GM21576 (cell line): ENCODE results near the gene NFKBIL1.
A peak's percentile ranks its signal among the peaks of the same experiment; 100 is the strongest.
"Not testable (repeated sequence)": the region's sequence is repeated elsewhere in the genome, so short reads cannot be mapped to it uniquely, and the experiment has no call there.

Experiments
- ATAC-seq: cut with Tn5 transposase; IDR thresholded peaks from one replicate; pipeline ENCODE4 v1.9.1; 2021; ENCODE audit warnings: mild to moderate bottlenecking, moderate library complexity; ENCODE audit not compliant: unreplicated experiment

The NFKBIL1 gene

GRCh38 chr6:31534521-31535040, 12.8 kb upstream of the NFKBIL1 start:
- no peak for ATAC-seq

DNA sequence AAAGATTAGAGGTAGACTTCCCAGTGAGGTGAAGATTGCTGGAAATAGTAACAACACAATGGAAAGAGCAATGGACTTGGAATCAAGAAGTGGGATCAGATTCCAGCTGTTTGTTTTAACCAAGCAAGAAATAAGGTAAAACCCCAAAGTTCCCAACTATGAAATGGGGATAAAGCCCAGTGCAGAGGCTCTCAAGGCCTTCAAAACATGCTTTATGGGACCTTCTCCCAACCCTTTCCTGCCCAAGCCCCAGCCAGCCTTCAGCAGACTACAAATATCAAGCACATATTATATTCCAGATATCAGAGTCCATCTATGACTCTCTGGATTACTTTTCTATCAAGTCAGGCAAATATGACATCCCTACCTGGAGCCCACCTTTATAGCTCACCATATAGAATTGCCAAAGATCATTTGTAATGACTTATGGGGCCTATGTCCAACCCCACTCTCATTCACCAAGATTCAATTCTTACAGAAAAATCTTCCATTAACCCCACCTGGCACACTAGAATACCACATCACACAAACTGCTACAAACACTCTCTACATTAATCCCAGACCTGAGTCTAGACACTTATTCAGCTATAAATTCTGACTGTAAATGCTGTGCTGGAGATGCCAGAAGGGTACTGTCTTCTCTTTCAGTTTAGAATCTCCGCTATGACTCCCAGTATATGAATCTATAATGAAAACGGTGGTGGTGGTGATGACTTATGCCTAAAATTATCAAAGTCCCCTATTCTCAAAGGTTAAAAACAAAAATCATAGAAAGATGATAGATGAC, 11.7 kb upstream of the NFKBIL1 start:
- no peak for ATAC-seq

GRCh38 chr6:31538805-31539400, 8.5 kb upstream of the NFKBIL1 start:
- no peak for ATAC-seq

GRCh38 chr6:31540640-31541039, 6.8 kb upstream of the NFKBIL1 start:
- ATAC-seq = no peak

- ATAC-seq = peak; percentile 5
Measured at GRCh38 chr6:31541059-31541657, 6.2 kb upstream of the NFKBIL1 start.

GRCh38 chr6:31541658-31542521, 5.5 kb upstream of the NFKBIL1 start, which contains the start of gene DDX39B:
Gene DDX39B (minus strand): TSS chr6:31542003. CDS start chr6:31540532, 1,471 bp downstream.
- ATAC-seq = peak; percentile 49

- ATAC-seq = no peak
Measured at GRCh38 chr6:31543639-31544038, 3.8 kb upstream of the NFKBIL1 start.

DNA sequence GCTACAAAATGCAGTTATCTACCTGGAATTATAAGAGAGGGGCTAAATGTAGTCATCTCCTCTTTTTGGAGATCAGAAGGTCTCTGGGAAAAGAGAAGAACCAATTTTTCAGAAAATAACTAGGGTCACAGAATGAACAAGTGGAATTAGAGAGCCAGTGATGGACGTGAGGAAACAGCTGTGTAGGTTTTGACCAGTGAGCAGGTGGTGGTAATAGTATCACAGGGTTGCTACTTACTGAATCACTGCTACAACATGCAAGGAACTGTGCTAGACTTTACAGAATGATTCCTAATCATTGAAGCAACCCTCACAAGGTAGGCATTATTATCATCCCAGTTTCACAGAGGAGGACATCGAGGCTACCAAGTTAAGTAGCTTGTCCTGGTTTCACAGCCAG, 2.7 kb upstream of the NFKBIL1 start:
- ATAC-seq = no peak

DNA sequence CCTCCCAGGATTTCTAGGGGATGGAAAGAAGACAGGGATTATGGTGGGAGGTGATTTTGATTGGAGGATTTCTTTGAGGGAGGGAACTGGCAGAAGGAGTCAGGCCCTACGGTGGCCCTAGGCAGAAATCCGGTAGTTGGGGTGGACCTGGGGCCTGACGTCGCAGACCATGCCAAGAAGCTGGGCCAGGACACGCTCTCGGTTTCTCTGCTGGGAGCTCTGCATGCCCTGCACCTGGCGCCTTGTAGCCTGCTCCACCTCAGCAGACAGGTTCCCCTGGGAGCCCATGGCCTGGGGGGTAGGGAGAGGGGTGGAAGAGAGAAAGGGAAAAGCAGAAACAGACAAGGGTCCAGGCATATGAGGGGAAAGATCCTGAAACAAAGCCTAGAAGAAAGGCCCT, 2.1 kb upstream of the NFKBIL1 start:
- ATAC-seq = no peak

DNA sequence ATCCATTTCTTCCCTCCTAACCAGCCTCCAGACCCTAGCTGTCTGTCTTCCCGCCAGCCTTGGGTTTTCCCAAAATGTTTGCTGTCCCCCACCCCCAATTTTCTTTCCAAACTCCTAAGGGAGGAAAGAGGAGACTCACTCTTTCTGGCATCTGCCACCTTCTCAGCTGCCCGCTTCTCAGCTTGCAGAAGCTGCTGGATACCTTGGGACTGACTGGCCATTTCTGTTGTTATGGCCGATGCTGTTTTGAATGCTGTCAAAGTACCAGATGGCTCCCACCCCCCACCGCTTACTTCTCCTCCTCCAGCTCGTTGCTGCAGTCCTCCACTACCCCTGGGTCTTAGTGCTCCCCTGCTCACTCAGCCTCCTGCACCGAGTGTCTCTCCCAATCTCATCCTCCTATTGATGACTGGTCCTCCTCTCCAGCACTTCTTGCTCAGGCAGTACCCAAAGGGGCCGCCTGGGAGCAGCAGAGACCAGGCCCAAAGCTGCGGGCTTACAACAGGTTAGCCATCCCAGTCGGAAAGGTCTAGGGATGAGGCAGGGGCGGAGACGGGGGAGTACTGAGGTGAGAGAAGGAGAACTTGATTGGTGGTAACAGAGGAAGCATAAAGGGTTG, 960 bp upstream of the NFKBIL1 start, which contains the start of gene ATP6V1G2:
ATP6V1G2 (minus strand) TSS at position 270 of the 619 bp plus-strand sequence; CDS start at position 221, 49 bp downstream.
- peak; percentile 39 for ATAC-seq

- no peak for ATAC-seq
Measured at GRCh38 chr6:31547727-31548543, 527 bp downstream of the NFKBIL1 start.

GRCh38 chr6:31548544-31548873, 1.1 kb downstream of the NFKBIL1 start:
- no peak for ATAC-seq

DNA sequence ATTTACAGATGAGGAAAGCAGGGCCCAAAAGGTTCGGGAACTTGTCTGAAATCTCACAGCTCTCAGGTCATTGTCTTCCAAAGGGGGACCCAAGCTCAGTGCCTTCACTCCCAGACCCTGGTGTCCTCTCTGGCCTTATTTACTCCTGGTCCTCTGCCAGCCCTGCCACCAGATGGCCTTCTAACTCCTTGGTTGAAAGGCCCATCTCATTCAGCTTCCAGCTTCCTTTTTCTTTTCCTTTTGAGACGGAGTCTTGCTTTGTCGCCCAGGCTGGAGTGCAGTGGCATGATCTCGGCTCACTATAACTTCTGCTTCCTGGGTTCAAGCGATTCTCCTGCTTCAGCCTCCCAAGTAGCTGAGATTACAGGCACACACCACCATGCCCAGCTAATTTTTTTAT, 4.0 kb downstream of the NFKBIL1 start:
- ATAC-seq = not testable (repeated sequence)

GRCh38 chr6:31556307-31556706, 8.9 kb downstream of the NFKBIL1 start:
- ATAC-seq = no peak

GRCh38 chr6:31557443-31558317, 10.3 kb downstream of the NFKBIL1 start:
- ATAC-seq = no peak

DNA sequence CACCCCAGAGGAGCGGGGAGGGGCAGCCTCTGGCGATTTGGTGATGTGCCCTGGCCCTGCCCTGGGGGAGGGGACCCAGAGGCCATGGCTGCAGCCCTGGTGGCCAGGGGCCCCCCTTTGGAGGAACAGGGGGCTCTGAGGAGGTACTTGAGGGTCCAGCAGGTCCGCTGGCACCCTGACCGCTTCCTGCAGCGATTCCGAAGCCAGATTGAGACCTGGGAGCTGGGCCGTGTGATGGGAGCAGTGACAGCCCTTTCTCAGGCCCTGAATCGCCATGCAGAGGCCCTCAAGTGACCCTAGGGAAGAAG, 10.9 kb downstream of the NFKBIL1 start:
- ATAC-seq = no peak

- ATAC-seq = no peak
Measured at GRCh38 chr6:31558631-31559500, 11.5 kb downstream of the NFKBIL1 start.

DNA sequence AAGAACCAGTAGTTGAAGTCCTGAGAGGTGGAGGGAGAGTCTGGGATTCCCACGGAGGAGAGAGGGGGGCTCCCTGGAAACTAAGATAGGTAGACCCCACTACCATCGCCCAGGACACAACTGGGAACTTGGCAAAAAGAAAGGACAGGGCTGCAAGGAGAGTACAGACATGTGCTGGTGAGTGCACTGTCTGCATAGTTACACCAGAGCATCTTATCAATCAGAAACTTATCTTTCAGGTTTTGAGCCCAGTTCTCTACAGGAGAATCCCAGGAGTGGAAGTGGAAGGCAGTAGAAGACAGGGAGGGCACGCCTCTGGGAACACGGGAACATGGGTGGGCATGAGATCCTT, 12.2 kb downstream of the NFKBIL1 start:
- ATAC-seq = no peak
